Fibroblast of the aortic adventitia (primary cell): ENCODE results near the gene NPAS2. TPM values are rescaled to one million over a fixed set of nuclear protein-coding genes. Genes with fewer than 3 reads are reported as not detected.

Experiments used
- DNase-seq: peaks from one replicate; pipeline ENCODE4 v3.0.0-alpha.2; 2010; ENCODE audit warnings: low read depth
- H3K4me3 ChIP-seq: 2 replicates; pipeline ENCODE4 v1.5.1; 2011; ENCODE audit warnings: low read depth, mild to moderate bottlenecking, control low read depth, low read length, moderate library complexity
- CTCF ChIP-seq: IDR thresholded peaks from 2 replicates; pipeline ENCODE4 v1.5.1; 2011; ENCODE audit warnings: mild to moderate bottlenecking, low read length, control low read depth, inconsistent platforms; ENCODE audit not compliant: insufficient read depth
- total RNA-seq: library from RNA; depleted of rRNA; stranded (reverse); fragments of >200 nt; gene quantifications from 2 replicates; pipeline ENCODE4 v1.2.3, GENCODE V29; 2012; ENCODE audit warnings: low replicate concordance

NPAS2 gene
- total RNA-seq, 1 donor, result 24.3 TPM

- peak overlapping the region; percentile 9 for H3K4me3 ChIP-seq
- peak; percentile 74 for DNase-seq
- no peak for TF ChIP-seq CTCF
Observed at GRCh38 chr2:100891906-100892642, 72.1 kb downstream of the NPAS2 start.

- H3K4me3 ChIP-seq, result no peak overlapping the region
- no peak for DNase-seq
- TF ChIP-seq CTCF, result no peak
Observed at GRCh38 chr2:100893392-100894104, 73.6 kb downstream of the NPAS2 start.

DNA sequence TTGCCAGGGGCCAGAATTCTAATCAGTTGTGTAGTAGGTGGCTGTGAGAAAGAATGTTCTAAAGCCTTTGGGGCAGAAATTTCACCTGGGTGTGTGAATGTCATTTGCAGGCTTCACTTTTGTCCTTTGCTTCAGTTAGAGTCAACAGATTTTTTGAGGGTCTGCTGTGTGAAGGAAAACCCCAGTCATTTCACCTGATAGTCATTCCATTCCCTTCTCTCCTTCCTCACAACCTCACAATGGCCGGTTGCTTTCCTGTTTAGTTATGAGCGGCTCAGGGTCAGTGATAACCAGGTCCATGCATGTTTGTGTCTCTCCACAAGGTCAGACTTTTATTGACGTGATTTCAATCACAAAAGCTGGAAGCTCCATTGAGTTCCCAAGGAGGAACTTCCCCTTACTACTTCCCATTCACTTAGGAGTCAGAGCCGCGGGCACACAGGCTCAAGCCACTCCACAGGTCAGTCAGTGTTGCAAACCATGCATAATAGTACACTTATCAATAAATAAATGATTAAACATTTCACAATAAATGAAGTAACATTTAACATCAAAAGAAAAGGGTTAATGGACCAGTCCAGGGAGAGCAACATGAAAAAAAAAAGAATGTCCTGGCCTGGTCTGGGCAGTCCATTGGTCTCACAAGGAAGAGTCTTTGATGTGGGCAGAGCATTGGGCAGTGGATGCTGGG lies 74.3 kb downstream of the NPAS2 start:
- no peak overlapping the region for H3K4me3 ChIP-seq
- DNase-seq, result no peak
- TF ChIP-seq CTCF, result no peak

DNA sequence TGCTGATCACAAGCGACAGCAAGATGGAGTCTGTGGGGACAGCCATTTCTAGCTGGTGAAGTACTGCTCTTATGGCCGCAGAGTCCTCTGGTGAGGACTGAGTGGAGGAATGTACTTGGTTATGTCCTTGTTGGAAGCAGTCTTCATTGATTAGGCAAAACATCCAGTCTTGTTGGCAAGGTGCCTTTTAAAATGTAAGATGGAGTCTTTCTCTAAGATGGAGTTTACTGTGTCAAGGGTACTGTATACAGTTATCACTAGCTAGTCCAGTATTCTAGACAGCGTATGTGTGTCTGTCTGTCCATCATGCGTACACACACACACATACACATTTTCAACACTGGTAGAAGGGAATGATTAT lies 74.8 kb downstream of the NPAS2 start:
- TF ChIP-seq CTCF, result no peak
- DNase-seq, result no peak
- H3K4me3 ChIP-seq, result no peak overlapping the region

GRCh38 chr2:100895402-100895801 lies 75.5 kb downstream of the NPAS2 start:
- no peak overlapping the region for H3K4me3 ChIP-seq
- DNase-seq, result no peak
- TF ChIP-seq CTCF, result no peak

GRCh38 chr2:100895934-100896685 lies 76.2 kb downstream of the NPAS2 start:
- no peak for DNase-seq
- no peak for TF ChIP-seq CTCF
- no peak overlapping the region for H3K4me3 ChIP-seq
